SH-SY5Y (cell line): Measurements from ENCODE around the gene ATXN7.

Experiments
- GATA2 ChIP-seq: IDR thresholded peaks from 2 replicates; pipeline ENCODE4 v1.6.1; 2011; ENCODE audit warnings: mild to moderate bottlenecking, low read depth, low read length
- GATA3 ChIP-seq: IDR thresholded peaks from 2 replicates; pipeline ENCODE4 v1.6.1; 2011; ENCODE audit warnings: low read depth, mild to moderate bottlenecking, low read length, moderate library complexity

ATXN7 gene

DNA sequence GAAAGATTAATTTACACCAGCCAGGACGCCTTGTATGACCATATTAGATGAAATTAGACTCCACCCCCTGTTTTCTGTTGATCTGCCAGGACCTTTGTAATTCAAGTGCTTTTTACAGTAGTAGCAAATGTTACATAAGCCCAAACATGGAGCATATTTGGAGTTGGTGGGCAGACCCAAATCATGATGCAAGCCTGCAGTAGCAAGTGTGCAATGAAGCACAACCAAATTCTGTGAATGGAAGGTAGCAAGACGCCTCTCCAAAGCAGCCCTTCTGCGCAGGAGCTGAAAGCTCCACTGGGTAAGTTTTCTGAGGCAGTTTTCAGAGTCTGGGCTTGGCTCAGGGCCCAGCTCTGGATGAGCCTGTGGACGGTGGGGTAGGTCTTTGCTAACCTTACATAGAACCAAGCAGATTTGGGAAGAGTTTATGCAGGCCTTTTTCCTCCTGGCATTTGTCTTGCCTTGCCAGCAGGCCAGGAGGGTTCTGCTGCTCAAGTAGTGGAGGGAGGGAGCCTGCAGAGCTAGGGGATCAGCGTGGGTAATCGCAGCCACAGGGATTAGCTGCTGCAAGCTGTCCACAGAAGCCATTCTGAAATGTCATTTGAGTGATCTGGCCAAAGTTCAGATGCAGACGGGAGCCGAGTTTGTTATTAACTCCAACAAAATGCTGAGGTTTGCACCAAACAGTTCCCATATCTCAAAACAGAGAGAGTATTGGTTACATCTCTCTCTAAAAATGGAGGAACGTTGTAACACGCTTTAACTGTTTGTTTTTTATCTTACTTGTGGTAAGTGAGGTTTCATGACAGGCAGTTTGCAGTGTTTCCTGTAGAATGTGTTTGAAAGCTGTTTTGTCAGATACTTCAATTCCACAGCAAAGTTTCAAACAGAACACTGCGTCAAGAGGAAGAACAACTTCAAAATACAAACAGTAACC is 104.3 kb downstream of the ATXN7 start:
- TF ChIP-seq GATA3 (no peak), GATA2 (no peak)

DNA sequence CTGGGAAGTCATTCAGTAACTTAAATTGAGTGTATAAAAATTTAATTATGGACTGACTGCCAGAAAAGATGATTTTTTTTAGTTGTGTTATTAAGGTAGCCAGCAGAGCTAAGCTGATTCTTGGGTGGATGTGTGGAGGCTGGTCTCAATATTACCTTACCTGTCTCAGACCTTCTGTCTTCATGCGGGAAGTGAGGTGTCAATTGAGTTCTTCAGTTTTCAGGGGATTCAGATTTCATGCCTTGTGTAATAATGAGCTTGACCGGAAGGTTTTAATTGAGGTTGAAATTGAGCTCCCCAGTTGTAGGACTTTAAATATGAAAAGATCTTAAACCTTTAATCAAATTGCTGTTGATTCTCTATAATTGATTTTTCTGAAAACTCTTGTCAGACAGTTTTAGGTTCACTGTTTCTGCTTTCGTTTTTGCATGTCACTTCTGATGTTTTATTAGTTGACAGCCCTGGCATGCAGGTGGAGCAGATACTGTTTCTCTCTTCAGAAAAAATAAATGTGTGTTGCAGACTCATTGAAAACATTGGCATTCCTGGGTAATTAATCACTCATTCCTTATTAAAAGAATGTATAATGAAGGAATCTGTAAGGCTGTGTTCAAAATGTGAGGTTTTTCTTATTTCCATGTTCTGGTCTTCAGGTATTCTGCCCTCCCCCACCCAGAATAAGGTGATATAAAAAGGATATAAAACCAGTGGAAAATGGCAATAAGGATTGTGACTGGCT is 105.1 kb downstream of the ATXN7 start:
- TF ChIP-seq GATA2 (no peak), GATA3 (no peak)

DNA sequence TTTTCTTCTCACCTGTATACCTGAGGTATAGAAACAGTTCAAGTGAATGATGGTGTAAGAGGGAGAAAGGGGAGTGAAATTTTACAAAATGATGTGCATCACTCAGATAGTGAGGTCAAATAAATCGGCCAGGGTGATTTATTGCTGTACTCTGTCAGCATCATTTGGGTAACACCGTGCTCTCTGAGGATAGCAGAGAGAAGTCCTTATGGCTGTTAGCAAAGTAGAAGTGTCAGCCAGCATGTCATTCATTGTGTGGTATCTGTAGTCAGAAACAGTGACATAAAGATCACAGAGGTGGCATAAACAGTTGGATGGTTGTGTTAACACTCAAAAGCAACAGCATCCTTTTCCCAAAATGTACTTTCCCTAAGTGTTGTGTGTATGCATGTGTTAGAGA is 106.2 kb downstream of the ATXN7 start:
- no peak for TF ChIP-seq GATA2
- no peak for TF ChIP-seq GATA3

DNA sequence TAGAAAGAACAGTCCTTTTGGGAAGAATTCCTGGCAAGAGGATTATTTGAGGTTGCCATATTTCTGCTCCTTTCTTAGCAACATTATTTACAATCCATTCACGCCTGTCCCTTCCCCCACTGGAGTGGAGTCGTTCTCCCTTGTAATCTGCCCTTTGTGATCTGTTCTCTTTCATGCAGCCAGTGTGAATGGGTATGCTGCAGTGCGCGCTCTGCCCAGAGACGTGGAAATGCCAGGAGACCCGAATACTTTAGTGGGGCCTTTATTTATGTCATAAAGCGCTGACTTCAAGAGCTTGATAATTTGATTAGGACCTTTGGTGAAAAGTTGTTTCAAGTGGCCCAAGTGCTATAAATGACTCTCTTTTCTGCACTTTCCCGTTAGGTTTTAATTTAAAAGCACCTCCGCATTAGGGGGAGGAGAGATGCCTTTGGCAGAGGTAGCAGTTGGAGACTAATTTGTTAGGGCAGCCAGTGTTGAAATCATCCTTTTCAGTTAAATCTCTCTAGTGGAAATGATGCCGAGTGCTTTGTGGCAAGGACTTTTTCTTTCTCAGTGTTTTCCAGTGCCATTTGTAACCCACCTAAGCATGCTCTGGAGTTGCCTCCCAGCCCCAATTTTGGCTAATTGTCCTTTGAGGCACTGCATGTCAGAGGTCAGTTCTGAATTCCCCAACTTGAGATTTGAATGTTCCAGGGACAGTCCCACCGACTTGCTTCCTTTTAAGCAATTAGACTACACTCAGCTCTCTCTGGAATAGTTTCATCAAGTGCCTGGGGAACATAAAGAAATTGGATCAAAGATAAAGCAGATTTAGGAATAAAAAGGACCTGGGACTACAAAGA is 107.2 kb downstream of the ATXN7 start:
- TF ChIP-seq GATA2 (no peak), GATA3 (no peak)

DNA sequence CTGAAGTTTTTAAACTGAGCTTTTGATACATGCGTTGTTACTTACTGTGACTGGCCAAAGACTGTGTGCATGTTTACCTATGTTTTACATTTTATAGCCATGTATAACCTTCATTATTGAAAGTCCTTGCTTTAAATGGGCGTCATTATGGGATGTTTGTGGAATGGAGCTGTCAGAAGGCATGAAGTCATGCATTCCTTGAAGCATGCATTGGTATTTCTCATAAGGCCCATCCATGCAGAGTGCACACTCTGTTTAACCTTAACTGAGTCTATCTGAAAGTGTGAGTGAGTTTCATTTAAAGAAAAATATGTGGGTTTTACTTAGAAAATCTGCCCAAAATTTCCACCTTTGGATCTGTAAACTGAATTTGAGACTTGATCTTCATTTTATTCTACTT is 108.5 kb downstream of the ATXN7 start:
- TF ChIP-seq GATA3: no peak

DNA sequence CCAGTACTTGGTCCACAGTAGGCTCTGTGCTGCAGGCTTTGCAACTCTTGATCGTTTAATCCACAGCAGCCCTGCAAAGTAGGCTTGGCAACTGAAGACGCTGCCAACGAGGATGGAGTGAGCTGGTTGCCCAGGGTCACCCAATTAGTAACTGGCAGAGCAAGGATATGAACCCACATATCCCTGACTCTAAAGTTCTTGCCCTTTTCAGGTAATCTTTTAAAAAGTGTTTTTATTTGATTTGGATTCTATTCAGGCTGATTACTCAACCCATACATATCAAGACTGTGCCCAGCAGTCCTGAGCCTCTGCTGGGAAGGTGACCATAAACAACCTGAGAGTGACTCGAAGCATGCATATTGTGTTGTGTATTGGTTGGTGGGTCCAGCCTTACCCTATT is 109.3 kb downstream of the ATXN7 start:
- TF ChIP-seq GATA3 (no peak), GATA2 (no peak)

DNA sequence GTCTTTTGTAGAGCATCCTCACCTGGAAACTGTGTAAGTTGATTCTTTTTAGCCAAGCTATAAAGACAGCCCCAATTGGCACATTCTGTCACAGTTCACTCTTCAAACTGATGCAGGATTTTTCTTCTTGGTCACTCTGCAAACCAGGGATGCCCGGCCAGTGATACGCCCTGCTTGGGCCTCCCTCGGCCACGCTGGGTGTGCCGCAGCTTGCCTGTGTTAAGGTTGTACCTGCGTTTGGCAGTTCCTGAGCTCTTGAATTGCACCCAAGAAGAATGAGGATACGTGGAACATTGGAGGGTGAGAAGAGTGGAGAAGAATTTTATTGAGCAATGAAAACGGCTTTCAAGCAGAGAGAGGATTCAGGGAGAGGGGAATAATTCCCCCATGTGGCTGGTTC is 109.7 kb downstream of the ATXN7 start:
- TF ChIP-seq GATA2 (no peak), GATA3 (no peak)

DNA sequence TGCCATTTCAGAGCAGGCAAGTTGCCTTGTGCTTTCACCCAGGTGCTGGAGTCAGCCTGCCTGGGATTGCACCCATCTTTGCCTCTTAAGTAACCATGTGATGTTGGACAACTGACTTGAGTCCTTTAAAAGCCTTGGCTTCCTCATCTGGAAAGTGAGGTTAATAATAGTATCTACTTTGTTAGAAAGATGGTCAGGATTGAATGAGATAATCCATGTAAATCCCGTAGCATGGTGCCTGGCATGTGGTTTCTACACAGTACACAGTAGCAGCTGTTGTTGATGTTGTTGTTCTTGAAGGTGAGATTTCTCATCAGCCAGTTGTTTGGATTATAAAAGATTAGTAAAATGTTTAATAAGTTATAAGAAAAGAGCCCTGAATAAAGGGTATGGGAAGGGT is 110.8 kb downstream of the ATXN7 start:
- TF ChIP-seq GATA2 (no peak), GATA3 (no peak)

DNA sequence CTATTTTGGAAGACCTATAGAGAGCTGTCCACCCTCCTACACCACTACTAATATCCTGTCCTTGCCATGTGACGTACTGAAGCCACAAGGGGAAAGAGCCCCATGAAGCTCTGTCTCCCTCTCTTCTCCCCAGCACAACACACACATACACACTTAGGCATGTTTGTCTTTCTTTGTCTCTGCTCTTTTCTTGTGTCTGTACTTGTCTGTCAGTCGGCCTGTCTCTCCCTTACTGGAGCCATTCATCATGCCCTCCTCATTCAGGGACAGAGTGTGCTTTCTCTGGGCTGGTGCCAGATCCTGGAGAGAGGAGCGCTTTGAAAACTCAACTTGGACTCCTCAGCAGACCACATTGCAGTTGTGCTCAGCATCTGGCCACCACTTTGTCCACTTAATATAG is 112.1 kb downstream of the ATXN7 start:
- no peak for TF ChIP-seq GATA3
- TF ChIP-seq GATA2: no peak

DNA sequence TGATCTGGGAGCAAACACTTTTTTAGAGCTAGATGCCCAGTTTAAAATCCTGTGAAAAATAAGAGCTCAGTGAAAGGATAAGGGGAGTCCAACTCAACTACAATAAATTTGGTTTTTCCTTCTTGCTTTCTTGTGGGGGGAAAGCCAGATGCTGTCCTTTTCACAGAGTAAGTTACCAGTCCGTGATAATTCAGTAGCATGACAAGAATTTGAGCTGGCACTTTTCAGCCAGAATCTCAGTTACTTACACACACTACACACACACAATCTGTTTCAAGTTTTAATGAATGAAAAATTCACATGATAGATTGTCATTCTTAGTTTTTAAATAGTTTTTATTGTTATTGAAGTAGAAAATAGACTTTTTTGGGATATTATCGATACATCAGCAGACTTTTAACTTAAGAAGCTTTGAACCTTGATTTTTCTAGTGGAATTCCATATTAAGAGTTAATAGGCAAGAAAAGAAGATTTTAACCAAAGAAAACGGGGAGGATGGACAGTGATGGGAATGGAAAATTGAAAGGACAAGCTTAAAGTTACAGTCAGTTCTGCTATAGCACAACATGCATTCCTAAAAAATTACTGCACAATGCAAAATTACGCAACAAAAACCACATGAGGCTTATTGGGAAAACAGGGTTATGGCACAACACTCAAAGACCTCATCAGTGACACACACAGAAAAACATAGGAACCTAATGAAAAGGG is 112.6 kb downstream of the ATXN7 start:
- TF ChIP-seq GATA3: no peak
- no peak for TF ChIP-seq GATA2

DNA sequence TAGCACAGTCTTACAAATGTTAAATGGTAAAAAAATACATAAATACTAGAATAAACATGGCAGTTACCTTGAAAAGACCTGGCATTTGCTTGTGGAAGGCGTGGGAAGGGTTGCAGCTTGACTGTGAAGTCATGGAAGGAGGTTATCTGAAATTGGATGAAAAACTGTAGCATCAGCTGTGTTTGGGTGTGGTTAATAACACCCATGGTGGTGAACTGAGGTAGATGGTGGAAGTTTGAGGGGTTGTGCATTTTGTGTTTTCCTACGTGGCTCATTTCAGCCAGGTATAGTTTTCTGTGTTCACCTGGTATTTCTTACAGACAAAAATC is 113.2 kb downstream of the ATXN7 start:
- TF ChIP-seq GATA2 (no peak), GATA3 (no peak)

DNA sequence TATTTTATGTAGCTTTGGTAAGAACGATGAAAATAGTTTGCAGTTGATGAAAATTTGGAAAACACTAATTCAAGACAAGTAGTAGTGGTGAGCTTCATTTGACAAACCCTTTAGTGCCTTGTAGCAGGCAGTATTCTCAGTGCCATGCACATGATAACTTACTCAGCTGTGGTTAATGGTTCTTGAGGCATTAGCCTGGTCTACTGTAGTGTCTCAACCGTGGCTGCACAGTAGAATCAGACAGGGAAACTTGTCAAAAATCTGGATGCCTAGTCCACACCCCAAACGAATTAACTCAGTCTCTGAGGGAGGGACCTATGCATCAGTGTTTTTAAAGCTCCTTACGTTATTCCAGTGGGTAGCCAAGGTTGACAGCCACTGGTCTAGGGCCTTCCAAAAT is 114.2 kb downstream of the ATXN7 start:
- TF ChIP-seq GATA2 (no peak), GATA3 (no peak)

DNA sequence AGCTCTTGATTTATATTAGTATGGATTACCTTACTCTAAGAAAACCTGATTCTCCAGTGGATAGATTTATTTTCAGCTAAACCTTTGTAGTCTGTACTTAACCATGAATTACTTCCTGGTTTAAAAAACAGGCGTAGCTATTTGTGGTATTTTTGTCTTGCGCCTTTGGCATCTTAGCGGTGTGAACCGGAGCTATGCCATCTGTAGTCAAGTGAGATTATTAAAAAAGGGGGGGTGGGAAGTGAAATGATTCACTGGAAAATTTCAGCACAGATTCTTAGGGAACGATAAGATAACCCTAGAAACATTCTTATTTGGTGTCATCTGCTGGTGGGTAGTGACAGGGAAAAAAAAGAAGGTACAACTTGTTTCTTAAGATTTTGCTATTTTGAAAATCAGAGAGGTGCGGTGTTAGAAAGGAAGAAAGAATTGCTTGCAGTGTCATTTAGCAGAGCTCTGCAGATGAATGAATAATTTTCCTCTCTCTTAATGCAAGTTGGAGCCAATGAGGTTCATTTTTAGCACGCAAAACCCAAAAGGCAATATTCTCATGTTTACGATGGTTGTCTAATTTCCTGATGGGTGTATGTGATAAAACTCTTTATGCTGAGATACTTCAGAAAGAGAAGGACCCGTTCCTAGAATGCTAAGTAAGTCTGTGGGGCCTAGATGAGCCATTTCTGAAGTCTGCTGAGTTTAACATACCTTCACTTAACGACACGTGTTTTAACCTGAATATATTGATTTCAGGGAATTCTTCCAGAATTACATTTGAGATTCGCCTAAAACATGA is 115.6 kb downstream of the ATXN7 start:
- no peak for TF ChIP-seq GATA2
- TF ChIP-seq GATA3: no peak

DNA sequence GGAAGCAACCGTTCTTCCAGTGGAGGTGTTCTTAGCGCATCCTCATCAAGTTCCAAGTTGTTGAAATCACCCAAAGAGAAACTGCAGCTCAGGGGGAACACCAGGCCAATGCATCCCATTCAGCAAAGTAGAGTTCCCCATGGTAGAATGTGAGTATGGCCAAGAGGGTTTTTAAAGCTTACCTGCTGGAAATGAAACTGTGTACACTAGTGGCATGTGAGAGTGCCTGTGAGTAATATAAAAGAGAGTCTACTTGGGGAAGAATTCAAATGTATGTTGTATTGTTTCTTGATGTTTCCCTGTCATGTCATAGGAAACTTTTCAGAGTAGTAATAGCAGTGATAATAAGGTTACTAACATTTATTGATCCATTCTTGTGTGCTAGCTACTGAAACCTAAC is 116.4 kb downstream of the ATXN7 start:
- no peak for TF ChIP-seq GATA3
- no peak for TF ChIP-seq GATA2
